ENCODE results near the gene PHF13.
"Not testable (repeated sequence)": the region's sequence is repeated elsewhere in the genome, so short reads cannot be mapped to it uniquely, and the experiment has no call there.

Gene PHF13

DNA sequence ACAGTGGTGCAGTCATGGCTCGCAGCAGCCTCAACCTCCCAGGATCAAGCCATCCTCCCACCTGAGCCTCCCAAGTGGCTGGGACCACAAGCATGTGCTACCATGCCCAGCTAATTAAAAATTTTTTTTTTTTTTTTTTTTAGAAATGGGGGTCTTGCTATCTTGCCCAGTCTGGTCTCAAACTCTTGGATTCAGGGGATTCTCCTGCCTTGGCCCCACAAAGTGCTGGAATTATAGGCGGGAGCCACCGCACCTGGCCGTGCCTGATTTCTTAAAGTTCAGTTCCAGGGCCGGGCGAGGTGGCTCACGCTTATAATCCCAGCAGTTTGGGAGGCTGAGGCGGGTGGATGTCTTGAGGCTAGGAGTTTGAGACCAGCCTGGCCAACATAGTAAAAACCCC is 17.5 kb downstream of the PHF13 start:
- DNase-seq, result no peak

DNA sequence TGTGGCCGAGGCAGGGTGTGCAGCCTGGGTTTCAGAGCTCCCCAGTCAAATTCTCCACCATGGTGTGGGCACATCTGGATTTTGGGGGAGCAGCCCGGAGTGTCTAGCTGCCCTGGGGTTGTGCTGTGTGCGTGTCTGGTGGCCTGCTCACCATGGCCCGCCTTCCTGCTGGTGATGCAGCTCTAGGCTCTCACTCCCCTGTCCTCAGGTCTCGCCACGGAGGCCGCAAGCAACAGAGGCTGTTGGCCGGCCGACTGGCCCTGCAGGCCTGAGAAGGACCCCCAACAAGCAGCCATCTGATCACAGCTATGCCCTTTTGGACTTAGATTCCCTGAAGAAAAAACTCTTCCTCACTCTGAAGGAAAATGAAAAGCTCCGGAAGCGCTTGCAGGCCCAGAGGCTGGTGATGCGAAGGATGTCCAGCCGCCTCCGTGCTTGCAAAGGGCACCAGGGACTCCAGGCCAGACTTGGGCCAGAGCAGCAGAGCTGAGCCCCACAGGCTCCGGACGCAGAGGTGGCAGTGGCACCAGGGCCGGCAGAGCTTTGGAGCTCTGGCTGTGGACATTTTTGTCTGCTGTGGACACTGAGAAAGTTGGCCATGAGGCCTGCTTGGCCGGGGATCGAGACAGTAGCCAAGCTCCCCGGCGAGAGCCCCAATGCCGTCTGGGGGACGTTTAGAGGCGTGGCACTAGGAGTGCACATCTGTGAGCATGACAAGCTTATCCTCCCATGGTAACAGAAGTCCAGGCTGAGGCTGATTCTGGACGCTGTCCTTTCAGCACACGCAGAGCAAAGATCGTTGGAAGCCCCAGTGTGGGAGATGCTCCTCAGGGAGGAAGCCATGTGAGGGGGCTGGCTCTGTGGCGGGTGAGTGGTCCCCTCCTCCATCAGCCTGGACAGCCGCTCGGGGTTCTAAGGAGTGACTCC is 19.3 kb downstream of the PHF13 start:
- DNase-seq, result no peak

DNA sequence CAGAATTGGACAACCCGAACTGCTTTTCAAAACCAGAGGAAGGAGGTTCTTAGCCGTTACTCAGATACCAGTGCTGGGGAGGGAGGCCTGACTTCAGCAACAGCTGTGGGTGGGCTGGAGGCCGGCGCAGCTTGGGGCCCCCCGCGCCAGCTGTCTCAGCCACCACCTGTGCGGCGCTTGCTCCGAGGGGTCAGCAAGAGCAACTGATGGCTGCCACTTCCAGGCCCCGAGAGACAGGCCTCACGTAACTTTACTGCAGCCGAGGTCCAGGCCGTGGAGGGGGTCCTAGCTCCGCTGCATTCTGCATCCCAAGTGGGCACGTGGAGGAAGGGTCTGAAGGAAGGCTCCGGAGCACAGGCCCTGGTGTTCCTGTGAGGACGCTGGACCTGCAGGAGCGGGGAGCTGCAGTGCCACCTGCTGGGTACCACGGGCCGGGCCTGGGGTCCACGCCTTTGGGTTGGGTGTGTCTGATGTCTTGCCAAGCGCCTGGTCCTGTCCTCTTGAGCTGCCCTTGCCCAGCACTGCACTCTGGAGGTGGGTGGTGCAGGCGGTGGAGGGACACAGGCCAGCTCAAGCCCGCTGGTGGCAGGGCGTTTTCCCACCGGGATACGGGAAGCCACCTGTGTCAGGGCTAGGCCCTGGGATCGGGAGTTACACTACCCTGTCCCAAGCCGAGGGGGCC is 21.0 kb downstream of the PHF13 start:
- no peak for DNase-seq

DNA sequence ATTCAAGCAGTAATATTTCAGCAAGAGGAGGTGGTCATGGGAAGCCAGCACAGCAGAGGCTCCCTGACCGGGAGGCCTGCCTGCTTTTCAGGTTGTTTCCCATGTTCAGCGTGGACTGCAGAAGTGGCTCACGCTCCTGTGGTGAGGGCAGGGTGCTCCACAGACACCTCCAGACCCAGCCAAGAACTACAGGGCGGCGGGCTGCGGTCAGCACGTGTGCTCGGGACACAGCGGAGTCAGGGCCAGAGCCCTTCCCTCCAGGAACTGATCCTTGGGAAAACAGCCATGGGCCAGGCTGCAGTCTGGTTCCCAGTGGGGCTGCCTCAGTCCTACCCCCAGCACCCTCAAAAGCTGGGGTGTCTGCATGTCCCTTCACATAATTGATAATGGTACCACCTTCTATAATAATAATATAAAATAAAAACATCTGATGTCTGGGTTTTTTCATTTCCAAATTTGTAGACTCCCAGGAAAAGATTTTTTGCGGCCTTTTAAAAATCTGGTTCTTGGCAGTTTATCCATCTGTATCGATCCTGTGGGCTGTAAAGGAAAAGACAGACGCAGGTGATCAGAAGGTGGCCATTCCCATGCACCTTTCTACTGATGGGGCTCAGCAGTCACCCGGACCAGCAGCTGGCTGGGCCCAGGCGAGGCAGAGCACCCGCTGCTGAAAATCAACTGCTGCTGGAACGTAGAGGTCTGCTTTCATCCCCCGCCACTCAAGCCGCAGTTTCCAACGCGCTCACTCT is 21.8 kb downstream of the PHF13 start:
- no peak for DNase-seq

DNA sequence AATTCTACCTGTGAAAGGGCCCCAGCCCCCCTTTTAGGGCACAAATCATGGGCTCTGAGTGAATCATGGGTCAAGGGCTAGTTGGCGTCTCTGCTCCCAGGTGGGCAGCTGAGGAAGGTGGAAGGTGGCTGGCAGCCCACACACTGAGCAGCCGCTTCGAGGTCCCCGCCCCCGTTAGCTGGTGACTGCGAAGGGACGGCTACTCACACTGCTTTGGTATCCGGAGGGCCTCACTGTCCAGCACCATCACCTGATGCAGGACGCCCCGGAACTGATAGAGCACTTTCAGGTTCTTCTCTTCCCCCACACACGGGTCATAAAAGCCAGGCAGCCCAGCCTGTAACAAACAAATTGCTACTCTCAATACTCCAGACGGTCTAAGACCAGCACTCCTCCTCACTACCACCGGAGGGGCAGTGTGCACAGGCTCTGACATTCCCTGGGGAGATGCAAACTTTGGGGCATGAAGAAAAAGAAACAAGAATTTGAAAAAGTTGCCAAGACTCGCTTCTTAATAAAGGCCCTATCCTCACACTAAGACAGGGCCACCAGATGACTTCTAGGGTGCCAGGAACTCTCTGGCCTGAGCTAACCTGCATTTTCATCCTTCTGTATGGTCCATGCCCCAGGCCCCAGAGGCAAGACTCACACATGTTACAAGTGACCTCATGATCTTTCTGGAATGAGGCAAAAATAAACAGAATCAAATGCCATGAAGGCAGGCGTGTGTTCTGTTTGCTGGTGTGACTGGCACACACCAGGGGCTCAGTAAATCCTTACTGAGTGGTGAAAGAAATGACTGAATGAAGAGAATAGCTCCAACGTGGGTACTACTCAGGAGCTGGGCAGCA is 22.6 kb downstream of the PHF13 start:
- no peak for DNase-seq

DNA sequence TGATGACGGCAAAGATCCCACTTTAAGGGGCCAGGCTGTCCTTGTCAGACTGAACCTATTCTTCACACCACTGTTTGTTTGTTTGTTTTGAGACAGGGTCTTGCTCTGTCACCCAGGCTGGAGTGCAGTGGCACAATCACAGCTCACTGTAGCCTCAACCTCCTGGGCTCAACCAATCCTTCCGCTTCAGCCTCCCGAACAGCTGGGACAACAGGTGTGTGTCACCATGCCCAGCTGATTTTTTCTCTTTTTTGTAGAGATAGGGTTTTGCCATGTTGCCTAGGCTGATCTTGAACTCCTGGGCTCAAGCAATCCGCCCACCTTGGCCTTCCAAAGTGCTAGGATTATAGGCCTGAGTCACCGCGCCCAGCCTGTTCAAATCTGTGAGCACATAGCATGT is 23.2 kb downstream of the PHF13 start:
- DNase-seq, result not testable (repeated sequence)

DNA sequence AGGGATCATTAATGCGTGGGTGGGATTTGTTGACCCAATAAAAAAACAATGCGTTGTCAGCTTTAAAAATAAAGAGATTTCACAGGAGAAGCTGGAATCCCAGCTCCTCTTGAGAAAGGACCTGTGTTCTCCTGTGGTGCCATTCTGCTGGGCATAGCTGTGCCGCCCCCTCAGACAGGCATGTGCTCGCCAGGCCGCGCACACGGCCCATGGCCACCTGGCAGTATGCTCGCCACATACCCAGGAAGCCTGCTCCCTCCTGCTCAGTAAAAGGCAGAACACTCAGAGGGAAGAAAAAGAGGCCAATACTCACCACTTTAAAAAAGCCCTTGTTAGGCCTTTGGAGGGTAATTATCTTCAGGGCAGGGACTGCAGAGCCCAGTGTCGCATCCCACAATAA is 24.2 kb downstream of the PHF13 start:
- DNase-seq, result no peak

DNA sequence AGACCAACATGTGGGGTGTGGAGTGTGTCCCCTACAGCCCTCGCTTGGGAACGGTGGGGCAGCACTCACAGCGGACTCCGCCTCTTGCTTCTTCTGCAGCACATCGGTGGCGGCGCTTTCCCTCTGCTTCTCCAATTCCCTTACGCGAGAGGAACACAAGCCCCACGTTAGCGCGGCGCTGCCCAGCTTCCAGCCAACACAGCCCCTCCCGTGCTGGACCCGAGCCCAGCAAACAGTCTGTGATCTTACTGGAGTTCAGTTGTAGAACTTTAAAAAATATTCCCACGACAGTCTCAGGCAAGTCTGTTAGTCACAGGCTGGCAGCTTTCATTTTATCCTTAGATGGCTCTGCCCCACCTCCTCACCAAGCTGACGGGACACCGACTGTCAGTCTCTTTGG is 24.7 kb downstream of the PHF13 start:
- no peak for DNase-seq

DNA sequence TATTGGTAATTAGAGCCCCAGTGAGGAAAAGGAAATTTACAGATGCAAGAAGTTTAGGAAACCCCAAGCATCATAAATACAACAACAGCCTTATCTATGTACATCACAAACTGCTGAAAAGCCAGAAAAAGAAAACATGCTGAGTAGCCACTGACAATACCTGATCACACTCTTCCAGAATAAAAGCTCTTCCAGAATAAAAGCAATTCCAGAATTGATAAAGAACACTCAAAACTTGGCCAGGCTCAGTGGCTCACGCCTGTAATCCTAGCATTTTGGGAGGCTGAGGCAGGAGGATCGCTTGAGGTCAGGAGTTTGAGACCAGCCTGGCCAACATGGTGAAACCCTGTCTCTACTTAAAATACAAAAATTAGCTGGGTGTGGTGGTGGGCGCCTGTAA is 27.3 kb downstream of the PHF13 start:
- DNase-seq, result not testable (repeated sequence)

DNA sequence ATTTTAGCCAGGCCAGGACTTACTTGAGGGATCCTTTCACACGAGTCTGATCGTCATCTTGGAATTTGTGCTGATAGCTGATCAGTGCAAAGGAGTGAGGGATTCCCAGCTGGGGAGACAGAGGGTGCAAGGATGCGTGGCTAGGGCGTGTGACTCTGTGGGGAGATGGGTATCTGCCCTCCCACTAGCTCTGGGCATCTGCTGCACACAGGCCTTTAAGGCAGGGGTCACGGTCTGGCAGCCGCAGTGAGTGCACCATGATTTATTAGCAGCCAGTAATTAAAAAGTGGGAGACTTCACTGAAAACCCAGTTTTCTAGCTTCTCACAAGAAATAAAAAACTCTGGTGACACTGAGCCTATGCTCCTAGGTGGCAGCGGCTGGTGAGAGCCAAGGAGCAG is 31.5 kb downstream of the PHF13 start:
- DNase-seq, result no peak

DNA sequence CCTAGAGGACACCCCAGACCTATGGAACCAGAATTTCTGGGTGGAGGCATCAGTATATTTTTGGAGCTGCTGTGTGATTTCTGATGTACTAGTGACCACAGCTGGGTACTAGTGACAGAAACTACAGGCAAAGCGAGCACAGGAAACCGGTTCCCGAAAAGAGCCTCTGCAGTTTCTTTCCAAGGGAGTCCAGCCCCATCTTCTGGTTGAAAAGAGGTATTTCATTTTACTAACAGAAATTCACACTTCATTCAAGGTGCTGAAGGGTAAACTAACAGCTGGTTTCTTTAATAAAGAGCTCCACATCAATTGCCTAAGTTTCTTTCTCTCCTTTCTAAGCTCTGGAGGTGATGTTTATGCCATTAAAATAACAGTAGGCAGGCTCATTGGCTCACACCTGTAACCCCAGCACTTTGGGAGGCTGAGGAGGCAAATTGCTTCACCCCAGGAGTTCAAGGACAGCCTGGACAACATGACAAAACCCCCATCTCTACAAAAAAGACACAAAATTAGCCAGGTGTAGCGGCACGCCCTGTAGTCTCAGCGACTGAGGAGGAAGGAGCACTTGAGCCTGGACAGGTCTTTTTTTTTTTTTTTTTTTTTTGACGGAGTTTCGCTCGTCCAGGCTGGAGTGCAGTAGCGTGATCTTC is 33.1 kb downstream of the PHF13 start:
- DNase-seq, result no peak

DNA sequence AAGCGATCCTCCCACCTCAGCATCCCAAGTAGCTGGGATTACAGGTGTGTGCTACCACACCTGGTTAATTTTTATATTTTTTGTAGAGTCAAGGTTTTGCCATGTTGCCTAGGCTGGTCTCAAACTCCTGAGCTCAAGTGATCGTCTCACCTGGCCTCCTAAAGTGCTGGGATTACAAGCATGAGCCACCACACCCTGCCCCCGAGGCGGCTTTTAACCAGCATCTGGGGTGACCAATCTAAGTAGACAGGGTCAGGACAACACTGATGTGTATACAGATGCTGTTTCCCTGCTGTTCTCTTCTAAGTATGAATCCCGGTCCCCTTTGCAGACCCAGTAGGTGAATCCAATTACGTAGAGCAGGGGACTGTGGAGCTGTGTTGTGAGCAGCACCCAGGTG is 35.0 kb downstream of the PHF13 start:
- DNase-seq, result no peak

DNA sequence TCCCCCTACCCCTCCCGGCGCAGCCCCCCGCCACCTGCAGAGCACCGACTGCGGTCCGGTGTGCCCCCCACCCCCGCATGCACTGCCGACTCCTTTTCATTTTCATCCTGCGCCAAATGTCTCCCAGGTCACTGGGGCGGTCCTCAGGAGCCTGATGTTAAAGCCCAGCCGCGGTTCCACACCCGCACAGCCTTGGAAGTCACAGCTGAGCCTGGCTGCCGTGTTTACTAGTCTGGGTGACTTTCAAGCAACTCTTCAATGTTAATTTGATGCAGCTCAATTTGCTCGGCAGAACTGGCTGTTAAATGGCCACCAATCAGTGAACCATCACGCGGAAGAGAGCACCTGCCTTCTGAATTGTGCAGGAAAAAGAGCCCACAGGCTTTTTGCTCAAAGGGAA is 38.4 kb downstream of the PHF13 start:
- DNase-seq, result no peak

DNA sequence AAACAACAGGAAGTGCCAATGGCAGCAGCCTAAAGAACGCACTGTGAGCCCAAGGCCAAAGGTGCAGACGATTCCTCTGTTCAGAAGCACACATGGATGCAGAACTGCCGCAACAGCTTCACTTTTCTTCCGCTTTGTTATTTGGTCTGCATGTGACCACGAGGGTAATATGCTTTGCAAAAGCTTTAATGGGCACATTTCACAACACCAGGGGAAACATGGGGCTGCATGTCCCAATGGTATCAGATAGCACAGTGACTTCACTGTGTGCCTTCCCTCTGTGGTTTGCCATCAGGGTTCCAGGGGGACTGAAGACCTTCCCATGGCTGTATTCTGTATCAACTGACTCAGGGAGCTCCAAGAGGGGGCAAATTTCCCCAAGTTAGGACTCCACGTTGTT is 39.5 kb downstream of the PHF13 start:
- no peak for DNase-seq

DNA sequence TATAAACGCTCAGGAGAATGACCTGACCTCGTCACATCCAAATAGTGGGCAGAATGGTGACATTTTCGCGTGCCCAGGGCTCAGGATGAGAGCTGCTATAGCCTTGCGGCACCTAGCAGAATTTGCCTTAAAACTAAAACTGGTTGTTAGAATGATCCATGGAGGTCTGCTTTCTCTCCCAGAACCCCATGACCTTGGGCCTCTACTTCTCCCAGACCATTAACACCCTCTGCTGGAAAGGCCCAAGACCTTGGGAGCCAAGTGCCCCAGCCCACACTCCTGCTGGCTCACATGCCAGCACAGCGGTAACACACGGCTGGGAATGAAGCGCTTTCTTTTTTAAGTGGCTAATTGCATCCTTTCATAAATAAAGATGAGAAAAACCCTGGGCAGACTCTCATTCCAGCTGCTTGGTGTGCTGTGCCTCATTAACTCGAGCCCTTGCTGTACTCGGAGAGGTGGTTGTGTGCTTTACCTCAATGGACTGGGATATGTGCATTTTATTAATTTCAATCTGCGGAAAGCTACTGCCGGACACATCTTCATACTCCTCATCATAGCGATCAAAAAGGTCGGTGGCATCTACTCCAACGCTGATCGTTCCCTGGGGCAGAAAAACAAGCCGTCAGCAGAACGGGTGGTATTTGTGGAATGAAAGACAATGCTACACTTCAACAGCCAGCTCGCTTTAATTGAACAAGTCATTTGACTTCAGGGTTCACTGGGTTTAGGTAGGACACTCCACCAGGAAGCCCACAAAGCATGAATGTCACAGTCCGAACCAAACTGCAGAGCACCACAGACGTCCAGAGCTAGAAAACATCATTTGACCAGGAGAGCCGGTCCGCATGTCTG is 40.1 kb downstream of the PHF13 start:
- no peak for DNase-seq

DNA sequence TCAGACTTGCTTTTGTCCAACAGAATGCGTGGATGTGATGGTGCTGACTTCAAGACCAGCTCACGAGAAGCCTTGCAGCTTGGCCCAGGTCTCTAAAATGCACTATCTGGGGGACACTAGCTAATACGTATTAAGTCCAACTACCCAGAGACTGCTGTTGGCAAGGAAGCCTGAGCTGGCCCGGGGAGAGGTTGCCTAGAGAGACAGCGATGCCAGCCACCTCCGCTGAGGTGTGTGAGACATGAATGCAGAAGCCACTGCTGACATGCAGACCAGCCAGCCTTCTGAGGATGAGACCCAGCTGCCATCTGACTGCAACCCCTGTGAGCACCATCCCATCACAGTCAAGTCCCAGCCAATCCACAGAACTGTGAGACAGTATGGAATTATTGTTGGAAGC is 43.6 kb downstream of the PHF13 start:
- DNase-seq, result no peak

DNA sequence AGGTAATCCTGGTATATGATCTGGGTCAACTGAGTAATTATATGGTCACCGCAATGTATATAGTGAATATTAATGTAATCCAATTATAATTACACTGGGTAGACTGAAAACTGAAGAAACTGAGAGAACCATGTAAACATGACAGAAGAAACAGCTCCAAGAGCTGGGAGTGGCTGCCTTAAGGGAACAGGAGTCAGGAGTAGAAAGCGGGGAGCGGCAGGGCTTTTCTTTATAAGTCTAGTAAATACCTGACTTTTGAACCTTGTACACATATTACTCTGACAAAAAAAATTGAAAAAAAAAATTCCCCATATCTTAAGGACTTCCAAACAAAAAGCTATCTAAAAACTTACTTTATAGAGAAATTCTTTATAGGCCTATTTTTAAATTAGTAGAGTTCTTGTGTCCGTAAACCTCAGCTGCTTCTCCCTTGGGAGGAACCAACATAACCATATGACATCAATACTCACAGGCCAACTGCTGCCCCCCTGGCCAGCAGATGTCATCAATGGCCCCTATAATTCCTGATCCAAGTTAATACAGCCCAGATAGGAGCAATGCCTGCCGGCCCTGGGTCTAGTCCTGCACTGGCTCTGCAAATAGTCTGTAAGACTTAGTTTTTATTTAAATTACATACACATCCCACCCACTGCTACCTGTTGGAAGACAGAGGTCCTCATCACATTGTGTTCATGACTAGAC is 45.0 kb downstream of the PHF13 start:
- no peak for DNase-seq

DNA sequence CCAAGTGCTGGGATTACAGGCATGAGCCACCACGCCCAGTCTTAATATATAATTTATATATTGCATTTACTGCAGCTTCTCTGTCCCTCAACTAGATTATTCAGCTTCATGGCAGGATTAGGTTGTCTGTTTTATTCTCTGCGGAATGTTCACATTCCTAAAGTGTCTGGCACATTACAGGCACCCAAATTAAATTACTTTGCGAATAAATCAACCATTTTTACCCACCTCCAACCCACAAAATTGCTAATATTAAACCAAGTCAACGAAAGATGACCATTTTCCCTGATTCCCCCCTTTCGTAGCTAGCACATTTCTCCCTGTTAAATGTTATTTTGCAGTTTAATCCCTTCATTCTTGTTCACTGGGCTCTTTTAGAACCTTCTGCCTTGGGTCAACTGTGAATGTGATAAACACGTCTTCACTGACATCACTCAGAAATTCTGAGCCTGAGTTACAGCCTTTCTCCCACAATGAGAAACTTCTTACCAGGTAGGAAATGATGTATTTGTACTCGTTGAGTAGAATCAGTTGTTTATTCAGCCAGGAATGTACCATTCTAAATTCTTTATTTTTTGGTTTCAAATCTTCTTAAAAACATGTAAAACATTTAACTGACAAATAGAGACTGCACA is 47.0 kb downstream of the PHF13 start:
- no peak for DNase-seq

DNA sequence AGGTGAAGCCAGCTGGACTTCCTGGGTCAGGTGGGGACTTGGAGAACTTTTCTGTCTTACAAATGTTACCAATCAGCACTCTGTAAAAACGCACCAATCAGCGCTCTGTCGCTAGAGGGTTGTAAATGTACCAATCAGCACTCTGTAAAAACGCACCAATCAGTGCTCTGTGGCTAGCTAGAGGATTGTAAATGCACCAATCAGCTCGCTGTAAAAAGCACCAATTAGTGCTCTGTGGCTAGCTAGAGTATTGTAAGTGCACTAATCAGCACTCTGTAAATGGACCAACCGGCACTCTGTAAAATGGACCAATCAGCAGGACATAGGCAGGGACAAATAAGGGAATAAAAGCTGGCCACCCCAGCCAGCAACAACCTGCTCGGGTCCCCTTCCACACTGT is 48.9 kb downstream of the PHF13 start:
- DNase-seq, result not testable (repeated sequence)

DNA sequence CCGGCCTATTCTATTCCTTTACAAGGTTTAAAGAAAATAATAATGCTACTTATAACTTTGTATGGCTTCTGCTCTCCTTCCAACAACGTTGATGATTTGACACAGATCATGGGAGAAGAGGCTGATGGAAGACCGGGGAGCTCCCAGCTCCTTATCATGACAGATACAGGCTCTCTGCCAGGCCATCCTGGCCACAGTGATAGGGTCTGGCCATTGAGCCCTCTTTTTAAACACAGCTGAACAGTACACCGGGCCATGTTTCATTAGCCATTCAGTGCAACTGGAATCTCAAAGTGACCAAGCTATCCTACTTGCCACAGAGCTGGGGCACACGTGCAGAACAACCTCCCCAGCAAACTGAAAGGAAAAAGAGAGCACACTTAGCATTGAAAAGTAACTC is 53.2 kb downstream of the PHF13 start:
- DNase-seq, result no peak
